GM18502 (cell line): ENCODE results near the gene CDC42EP4.
"Not testable (repeated sequence)": the region's sequence is repeated elsewhere in the genome, so short reads cannot be mapped to it uniquely, and the experiment has no call there.

Experiments used
- ATAC-seq: cut with Tn5 transposase; IDR thresholded peaks from one replicate; pipeline ENCODE4 v1.9.1; 2021; ENCODE audit warnings: mild to moderate bottlenecking; ENCODE audit not compliant: unreplicated experiment, poor library complexity

The CDC42EP4 gene

DNA sequence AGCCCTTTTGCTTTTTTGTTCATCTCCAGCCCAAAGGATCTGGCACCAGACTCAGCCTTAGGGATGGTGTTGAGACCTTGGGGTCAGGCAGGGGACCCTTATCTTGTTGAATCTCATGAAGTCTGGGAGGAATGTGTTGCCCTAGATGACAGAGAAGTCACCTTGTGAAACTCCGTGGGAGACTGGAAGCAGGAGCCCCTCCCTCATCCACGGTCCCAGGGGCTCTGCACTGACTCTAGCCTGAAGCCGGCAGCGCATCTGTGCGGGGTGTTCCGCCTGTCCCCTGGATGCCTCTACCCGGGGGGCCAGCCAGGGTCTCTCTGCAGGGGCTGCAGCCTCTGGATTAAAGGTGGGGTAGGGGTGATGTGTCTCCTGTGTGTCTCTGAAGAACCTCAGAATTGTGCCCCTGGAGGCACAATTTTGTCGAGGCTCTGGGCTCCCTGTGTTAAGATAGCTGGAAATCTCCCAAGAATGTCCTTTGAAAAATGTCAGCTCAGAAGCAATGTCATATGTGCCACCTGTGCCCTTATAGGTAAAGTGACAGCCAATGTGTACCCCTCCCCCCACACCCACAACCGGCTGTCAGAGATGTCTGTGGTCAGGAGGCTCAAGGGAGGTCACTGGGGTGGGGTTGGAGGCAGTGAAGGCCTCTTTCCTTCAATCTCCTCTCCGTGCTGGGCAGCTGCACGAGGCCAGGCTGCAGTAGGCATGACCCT, 32.1 kb upstream of the CDC42EP4 start:
- ATAC-seq = no peak

DNA sequence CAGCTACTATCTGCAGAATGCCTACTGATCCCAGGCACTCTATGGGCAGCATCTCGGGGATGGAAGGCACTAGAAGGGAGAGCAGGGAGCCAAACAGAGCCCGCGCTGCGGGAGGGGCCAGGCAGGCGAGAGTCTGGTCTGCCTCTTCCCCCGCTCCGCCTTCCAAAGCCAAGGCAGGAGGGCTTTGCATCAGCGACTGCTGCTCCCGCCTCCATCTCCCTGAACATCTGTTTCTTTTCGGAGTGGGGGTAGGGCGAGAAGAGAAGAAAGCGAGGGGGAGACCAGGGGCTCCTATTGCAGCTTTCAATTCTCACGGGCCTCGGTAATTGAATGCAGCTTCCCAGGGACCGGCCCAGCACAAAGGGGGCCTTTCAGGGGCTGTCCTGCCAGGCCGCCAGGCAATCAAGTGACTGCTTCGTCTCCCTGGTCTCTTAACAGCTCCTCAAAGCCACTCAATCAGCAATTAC, 31.4 kb upstream of the CDC42EP4 start:
- no peak for ATAC-seq

DNA sequence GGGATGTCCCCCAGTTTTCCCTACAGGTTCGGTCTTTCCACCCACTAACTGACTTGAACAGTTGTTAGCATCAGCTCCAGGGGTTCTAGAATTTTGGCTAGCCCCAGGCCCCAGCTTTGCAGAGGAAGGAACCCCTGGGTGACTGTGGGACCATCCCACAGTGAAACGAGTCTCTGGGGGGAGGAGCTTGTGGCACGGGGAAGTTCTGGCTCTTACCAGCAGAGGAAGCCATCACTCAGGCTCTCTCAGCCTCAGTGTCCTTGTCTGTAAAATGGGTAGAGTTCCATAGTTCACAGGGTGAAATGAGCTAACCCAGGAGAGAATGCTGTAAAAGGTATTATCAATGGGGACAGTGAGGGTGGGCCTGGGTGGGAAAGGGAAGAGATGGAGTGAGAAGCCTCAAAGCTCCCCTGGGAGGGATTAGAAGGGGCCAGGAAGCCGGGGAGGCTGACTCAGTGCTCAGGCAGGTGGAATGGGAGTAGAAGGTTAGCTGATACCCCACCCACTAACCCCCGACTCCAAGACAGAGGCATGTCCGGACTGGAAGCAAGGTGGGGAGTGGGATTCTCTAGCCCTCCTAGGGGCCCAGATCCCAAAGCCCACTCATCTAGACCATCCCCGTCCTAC, 30.9 kb upstream of the CDC42EP4 start:
- ATAC-seq = no peak

DNA sequence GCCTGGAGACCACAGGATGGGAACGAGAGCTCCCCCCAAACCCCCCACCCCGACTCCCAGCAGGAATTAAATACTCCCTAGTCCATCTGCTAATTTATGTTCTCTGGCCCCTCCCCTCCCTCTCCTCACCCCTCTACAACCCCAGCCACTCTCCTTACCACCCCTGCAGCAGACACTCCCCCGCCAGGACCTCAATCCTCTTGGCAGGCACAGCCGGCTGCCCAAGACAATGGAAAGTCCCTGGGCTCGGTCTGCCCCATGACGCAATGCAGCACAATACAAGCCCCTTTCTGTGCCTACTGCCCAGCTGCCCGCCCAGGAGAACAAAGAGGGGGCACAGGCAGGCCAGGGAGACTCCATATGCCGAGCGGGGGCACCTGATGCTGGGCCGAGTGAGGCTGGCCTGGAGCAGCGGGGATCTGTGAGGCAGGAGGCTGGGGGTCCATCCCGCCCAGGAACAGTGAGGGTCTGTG, 30.3 kb upstream of the CDC42EP4 start:
- ATAC-seq = no peak

DNA sequence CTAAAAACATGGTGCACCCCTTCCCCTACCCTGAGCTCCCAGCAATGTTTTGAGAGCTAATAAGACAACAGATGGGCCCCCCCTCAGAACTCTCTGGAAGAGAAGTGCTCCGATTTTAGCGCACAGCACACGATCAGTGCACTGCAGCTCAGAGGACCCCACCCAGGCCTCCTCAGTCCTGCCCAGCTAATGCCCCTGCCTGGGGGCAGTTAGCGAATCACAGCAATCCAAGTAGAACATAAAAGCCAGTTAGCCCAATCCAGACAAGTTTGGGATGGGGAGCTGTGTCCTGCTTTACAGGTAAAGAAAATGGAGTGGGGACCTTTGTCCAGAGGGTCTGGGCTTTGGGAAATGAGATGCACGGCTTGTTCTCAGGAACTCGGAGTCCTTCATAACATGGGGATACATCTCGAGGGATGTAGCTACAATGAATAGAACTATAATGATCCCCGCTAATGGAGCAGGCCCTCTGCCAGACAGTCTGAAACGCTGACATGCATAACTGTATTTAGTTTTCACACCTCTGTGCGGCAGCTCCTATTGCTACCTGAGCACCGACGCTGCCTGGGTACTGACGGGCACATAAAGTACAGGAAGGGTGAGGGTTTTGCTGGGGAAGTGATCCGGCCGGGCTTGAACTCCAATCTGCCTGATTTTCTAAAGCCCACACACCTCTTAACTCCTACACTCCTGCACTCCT, 29.7 kb upstream of the CDC42EP4 start:
- ATAC-seq = no peak

DNA sequence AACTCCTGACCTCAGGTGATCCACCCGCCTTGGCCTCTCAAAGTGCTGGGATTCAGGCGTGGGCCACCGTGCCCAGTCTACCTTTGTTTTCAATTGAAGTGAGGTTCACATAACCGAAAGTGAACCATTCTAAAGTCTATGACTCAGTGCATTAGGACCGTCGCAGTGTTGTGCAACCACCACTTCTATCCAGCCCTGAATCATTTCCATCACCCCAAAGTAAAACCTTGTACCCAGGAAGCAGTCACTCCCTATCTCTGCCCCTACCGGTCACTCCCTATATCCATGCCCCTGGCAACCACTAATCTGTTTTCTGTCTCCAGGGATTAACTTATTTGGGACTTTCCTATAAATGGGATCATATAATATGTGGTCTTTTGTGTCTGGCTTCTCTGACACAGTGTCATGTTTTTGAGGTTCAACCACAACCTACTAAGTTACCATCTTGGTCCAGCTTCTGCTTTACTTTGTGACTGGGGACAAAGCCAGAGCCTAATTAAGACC, 28.3 kb upstream of the CDC42EP4 start:
- ATAC-seq = no peak

DNA sequence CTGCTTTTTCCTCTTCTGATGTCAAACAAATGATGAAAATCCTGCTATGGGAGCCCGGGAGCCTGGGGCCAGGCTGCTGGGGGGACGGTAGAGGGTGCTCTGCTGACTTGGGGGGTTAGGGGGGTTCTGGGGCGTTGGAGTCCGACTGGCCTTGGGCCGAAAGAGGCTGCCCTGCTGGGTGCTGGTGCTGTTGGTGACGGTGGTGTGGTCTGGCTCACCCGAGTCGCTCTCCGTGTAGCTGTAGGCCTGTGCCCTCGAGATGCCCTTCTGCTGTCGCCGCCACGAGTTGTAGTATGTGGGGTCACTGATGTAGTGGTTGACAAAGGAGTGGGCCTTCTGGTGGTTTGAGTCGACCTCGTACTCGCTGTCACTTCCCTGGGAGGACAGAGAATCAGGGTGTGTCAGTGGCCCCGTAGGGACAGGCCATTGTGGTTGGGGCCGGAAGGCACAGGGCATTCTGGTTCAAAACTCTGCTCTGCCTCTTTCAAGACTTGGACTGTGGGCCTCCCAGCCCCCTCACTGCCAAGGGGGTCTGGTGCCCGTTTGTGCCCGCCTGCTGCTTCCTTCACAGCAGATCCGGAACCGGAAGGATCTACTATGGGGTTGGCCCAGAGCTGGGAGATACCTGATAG, 26.9 kb upstream of the CDC42EP4 start:
- no peak for ATAC-seq

DNA sequence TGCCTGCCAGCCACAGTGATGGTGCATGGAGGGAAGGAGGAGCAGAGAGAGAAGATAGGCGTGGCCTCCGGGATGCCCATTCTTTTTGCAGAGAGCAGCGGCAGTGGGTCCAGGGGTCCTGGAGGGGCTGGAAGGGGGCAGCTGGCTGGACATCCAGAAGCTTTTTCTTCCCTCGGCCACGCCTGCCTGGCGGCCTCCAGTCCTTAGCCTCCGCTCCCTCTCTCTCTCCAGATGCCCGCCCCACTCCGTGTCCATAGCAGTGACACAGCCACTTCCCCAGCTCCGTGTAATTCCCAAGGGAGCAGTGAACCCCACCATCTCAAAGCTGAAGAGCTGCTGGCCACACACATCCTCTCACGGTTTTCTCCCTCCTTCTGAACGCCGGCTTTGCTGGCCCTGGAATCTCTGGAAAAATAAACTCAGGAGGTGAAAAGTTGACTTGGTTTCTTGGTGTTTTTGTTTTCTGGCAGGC, 26.3 kb upstream of the CDC42EP4 start:
- no peak for ATAC-seq

DNA sequence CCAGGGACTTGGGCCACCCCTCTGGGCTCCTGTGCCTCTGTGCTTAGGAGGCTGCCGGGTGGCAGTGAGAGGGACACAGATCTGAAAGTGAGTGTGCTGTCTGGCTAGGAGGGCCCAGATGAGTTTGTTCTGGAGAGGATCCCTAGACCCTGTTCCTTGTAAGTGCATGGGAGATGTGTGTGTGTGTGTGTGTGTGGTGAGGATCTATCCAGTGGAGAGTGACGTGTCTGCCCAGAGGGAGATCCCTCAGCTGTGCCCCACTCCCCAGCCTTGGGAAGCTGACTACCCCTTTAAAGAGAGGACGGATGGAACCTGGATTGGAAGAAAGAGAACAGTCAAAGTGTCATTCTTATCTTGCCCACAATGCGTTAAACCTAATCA, 25.5 kb upstream of the CDC42EP4 start:
- ATAC-seq = no peak

DNA sequence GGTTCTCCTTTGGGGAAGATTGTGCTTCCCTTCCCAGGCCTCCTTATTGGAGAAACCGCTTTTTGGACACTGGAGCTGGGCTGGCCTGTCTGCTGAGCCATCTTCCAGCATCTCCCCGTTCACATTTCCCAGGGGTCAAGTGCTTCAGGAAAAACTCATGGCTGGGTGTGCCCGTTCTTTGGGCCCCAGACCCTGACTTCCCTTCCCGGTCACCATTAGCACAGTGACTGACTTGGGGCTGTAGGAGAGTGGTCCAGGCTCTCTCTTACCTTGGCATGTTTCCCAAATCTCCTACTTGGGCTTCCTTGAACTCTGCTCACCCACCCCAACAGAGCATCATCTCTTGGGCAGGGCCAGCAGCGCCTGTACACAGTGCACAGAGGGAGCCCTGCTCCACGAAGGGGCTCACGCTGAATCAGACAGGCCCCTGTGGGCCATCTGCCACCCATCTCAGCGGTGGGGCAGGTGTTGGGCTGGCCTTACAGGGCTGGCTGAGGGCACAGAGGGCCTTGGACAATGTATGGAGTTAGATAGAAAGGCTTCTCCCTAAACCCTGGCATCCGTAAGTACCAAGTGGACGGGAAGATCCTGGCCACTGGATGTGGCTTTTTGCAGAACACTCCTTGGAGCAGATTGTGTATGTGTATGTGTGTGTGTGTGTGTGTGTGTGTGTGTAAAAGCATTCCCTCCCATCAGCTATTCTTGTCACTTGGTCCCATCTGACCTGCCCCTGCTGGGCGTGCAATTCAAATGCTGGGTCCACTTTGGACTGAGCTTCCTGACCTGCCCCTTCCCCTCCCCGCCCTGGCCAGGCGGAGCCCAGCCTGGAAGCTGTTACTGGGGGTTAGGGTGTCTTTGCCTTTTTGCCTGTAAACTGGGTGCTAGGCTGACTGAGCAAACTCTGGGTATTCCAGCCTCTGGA, 24.9 kb upstream of the CDC42EP4 start:
- no peak for ATAC-seq

DNA sequence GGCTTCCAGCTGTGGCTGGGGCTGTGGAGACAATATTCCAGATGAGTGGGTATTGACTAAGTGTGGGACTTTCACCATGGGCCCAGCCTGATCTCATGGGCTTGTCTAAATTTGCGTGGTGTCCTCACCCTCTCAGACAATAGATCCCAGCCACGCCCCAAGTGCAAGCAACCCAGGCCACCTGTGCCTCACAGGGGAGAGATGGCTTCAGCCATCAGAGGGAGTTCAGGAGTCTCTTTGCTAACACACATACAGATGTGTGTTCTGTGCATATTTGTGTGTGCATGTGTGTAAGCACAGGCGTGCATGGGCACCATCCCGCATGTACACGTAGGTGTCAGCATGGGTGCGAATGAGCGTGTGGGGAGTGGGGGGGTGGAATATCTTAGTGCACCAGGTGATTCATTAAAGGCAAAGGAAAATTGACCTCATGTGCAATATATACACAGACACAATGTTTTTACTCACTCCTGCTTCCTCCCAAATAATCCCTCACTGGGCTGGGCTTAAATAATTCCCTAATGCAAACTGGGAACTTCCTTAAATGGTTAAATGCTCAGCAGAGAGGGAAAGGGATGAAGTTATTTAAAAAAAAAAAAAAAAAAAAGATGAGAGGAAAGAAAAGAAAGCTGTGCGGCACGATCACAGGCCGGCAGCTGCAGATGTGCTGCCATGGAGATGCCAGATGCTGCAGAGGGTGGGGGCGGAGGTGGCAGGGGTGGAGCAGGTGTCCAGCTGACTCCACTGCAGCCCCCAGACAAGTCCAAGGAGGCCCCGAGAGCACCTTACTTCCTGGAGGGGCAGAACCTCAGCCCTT, 24.0 kb upstream of the CDC42EP4 start:
- ATAC-seq = no peak

DNA sequence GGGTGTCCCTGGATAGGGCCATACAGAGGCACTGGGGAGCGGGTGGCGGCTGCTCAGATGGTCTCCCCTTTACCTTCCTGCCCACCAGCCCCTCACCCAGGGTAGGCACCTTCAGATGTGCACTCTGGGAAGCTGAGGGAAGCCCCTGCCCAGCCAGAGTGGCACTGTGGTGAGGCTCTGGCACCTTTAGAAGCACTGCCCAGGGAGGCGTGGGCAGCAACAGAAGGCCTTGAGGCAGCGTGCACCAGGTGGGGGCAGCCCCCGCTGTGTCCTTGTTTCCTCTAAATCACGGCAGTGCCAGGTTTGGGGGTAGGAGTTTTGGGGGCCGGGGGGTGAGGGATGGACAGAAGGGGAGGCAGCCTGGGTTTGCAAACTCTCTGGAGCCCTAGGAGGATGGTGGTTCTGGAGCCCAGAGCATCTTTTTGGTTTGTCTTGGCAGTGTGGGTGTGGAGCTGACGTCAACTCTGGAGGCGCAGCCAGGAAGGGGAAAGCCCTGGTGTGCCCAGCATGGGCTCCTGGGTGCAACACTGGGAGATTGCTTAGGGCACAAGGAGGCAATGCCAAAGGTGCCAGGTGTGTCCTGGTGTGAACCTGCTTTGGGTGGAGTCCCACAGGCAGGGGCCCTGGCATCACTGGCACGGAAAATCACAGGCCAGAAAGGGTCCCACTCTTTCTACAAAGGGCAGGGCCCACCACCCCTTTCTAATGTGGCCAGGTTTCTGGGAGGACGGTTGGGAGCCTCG, 23.1 kb upstream of the CDC42EP4 start:
- no peak for ATAC-seq

DNA sequence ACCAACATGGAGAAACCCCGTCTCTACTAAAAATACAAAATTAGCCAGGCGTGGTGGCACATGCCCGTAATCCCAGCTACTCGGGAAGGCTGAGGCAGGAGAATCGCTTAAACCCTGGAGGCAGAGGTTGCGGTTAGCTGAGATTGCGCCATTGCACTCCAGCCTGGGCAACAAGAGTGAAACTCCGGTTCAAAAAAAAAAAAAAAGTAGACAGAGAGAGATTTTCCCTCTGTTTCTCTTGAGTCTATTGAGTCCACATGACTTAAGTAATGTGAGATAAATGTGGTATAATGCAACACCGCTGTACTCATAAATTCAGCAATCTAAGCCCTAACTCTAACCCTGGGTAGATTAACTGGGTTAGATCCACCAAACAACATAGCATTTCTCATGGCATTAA, 21.6 kb upstream of the CDC42EP4 start:
- ATAC-seq = not testable (repeated sequence)

DNA sequence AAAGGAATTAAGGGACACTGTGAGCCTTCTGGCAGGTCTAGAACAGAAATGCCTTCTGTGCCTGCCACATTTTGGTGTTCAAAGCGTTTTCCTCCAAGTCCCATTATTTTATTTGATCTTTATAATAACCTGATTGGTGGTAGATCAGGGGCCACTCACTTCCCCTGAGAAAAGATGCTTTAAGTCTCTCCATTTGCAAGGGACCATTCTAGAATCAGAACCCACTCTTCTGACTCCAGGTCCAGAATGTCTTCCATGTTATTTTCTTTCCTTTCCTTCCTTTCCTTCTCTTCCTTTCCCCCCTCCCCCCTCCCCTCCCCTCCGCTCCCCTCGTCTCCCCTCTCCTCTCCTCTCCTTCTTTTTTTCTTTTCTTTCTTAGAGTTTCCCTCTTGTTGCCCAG, 19.3 kb upstream of the CDC42EP4 start:
- ATAC-seq = no peak

DNA sequence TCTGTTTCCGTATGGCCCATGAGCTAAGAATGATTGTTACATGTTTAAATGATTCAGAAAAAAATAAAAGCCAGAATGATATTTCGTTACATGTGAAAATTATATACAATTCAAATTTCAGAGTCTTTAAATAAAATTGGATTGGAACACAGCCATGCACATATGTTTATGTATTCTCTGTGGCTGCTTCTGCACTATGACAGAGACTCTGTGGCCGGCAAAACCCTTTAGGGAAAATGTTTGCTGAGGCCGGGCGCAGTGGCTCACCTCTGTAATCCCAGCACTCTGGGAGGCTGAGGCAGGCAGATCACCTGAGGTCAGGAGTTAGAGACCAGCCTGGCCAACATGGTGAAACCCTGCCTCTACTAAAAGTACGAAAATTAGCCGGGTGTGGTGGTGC, 15.9 kb upstream of the CDC42EP4 start:
- ATAC-seq = no peak

DNA sequence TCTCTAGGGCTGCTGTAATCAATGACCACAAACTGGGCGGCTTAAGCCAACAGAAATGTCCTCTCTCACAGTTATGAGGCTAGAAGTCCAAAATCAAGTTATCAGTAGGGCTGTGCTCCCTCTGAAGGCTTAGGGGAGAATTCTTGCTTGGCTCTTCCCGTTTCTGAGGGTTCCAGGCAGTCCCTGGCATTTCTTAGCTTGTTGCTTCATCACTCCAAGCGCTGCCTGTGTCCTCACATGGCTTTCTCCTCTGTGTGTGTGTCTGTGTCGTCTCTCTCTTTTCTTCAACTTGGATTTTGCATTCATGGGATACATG, 13.7 kb upstream of the CDC42EP4 start:
- ATAC-seq = no peak

DNA sequence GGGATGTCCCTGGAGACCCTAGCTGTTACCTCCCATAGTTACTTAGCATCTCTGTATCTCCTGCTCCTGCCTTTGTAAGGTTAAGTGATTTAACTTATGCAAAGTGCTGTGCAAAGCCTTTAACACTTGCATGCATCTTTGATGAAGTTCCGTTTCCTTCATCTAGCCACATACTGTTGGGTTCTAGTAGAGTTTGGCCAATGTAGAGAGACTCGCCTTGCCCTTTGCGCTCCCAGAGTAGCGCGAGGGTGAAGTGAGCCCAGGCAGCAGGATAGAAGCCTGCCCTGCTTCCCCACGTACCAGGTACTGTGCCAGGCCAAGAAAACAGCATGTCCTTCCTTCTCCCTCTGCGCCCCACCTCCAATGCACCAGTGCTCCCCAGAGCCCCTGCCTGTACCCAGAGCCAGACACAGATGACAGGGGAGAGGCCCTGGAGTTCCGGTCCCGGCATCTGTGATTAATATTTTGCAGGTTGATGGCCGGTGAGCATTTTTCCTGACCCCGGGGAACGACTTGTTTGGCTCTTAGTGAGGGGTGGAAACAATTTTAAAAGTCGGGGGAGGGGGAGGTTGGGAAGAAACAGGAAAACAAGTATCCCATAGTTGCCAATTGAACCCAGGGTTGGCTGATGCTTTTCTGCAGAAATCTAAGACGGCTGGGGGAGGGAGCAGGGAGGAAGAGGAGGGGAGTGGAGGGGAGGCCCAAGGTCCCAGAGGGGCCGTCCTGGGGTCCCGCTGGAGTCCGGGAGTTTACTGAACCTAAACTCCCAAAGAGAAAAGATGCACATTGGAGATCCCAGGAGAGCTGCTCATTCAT, 13.1 kb upstream of the CDC42EP4 start:
- ATAC-seq = no peak

DNA sequence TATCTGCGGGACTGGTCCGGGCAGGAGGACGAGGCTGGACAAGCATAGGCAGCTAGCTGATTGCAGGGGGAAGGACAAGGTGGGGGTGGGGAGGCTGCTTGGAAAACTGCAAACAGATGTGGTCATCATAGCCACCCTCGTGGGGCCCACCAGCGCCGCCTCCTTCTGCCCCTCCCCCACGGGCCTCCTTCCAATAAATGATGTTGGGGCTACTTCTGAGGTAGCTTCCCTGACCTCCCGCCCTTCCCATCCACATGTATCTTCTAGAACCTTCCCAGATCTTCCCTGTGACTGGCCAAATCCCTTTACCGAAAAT, 12.3 kb upstream of the CDC42EP4 start:
- ATAC-seq = no peak
